Activated naive CD4-positive, alpha-beta T cell treated with anti-CD3 and anti-CD28 coated beads, Interleukin-2, amount 10 ng/mL, durations not matched to agents 5 hours and 36 hours (primary cell): ENCODE measurements around the gene PRIM2. TPM values are rescaled to one million over a fixed set of nuclear protein-coding genes. Genes with fewer than 3 reads are reported as not detected.

ENCODE experiments used
- microRNA-seq: library from miRNA; unstranded; fragments of <30 nt; microRNA quantifications from one replicate; pipeline ENCODE4 v1.2.0, GENCODE V29; 2022; ENCODE audit warnings: borderline microRNAs expressed, borderline replicate concordance
- total RNA-seq, 2 experiments: library from RNA; stranded (reverse); gene quantifications; one replicate each; pipeline ENCODE4 v1.2.3, GENCODE V29; 2021

Gene PRIM2, protein sequence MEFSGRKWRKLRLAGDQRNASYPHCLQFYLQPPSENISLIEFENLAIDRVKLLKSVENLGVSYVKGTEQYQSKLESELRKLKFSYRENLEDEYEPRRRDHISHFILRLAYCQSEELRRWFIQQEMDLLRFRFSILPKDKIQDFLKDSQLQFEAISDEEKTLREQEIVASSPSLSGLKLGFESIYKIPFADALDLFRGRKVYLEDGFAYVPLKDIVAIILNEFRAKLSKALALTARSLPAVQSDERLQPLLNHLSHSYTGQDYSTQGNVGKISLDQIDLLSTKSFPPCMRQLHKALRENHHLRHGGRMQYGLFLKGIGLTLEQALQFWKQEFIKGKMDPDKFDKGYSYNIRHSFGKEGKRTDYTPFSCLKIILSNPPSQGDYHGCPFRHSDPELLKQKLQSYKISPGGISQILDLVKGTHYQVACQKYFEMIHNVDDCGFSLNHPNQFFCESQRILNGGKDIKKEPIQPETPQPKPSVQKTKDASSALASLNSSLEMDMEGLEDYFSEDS
- total RNA-seq = 10 to 100 TPM; 27.1 to 28.4 TPM

DNA sequence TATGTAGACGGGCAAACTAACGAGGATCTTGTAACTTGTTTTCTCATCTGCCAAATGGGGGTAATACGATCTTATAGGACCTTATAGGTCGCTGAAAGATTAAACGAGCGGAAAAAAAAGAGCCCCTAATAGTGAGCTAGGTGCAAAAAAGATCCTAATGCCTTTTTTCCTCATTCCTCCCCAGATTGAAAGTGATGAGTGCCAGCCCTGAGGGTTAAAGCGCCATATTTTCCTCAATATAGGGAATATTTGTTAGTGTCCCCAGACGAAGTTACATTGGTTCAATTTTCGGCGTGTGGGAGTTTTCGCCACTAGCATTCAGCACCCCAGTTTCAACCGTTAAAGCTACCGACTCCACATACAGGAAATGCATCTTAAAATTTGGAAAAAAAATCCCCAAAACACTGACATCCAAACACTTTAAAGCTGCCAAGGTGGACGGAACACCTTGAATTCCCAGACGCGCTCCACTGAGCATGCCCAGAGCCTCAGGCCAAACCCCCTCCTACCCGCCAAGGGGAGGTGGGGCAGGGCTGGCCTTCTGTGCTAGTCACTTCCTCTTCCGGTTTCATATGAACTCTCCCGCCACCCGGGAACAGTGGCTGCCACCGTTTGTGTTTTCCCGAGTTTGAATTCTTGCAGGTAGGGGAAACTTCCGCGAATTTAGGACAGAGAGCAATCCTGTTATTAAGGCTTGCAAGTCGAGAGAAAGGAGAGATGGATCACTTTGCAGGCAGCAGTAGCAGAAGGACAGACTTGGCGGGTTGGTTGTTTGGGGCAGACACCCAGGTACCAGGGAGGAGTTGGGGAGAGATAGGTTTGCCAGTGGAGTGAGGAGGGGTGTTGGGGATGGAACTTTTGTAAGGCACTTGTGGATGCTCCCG lies at the start of gene PRIM2:
Gene PRIM2 (plus strand): TSS at position 571 of the 884 bp plus-strand sequence. CDS start 816 bp downstream, outside the sequence.

Small RNA genes within 50 kb of the gene (microRNA-seq; reads per million reads assigned to microRNA genes)
- gene MIR548U = not detected

Other genes with a start within 250 kb of the PRIM2 start
- gene ZNF451, start 227.4 kb upstream of the PRIM2 start, total RNA-seq = 10 to 100 TPM; 64.6 TPM
- gene BAG2, start 145.3 kb upstream of the PRIM2 start, total RNA-seq = 1 to 10 TPM; 7.8 TPM
- 1 to 10 TPM; 3.2 to 3.6 TPM for gene RAB23, start 95.3 kb upstream of the PRIM2 start, total RNA-seq